GM18907 (cell line): ENCODE measurements around the gene IL19.
A peak's percentile ranks its signal among the peaks of the same experiment; 100 is the strongest.
"Not testable (repeated sequence)": the region's sequence is repeated elsewhere in the genome, so short reads cannot be mapped to it uniquely, and the experiment has no call there.

Experiments
- ATAC-seq: cut with Tn5 transposase; IDR thresholded peaks from one replicate; pipeline ENCODE4 v1.9.1; 2021; ENCODE audit warnings: mild to moderate bottlenecking, moderate library complexity; ENCODE audit not compliant: unreplicated experiment

The IL19 gene

GRCh38 chr1:206739411-206740076, 31.0 kb upstream of the IL19 start:
- peak; percentile 76 for ATAC-seq

- ATAC-seq = no peak
Measured at GRCh38 chr1:206741142-206741701, 29.4 kb upstream of the IL19 start.

GRCh38 chr1:206742719-206743383, 27.7 kb upstream of the IL19 start:
- ATAC-seq = no peak

- ATAC-seq = no peak
Measured at GRCh38 chr1:206744683-206745082, 25.9 kb upstream of the IL19 start.

- ATAC-seq = no peak
Measured at GRCh38 chr1:206745301-206745700, 25.3 kb upstream of the IL19 start.

GRCh38 chr1:206748348-206749030, 22.1 kb upstream of the IL19 start:
- ATAC-seq = no peak

GRCh38 chr1:206751891-206752290, 18.7 kb upstream of the IL19 start:
- no peak for ATAC-seq

GRCh38 chr1:206752481-206752880, 18.1 kb upstream of the IL19 start:
- no peak for ATAC-seq

GRCh38 chr1:206753141-206753540, 17.4 kb upstream of the IL19 start:
- ATAC-seq = no peak

- no peak for ATAC-seq
Measured at GRCh38 chr1:206754011-206754410, 16.6 kb upstream of the IL19 start.

GRCh38 chr1:206757524-206758266, 12.9 kb upstream of the IL19 start:
- no peak for ATAC-seq

- no peak for ATAC-seq
Measured at GRCh38 chr1:206760590-206760989, 10.0 kb upstream of the IL19 start.

- ATAC-seq = no peak
Measured at GRCh38 chr1:206761159-206761768, 9.3 kb upstream of the IL19 start.

- ATAC-seq = not testable (repeated sequence)
Measured at GRCh38 chr1:206762741-206763364, 7.7 kb upstream of the IL19 start.

GRCh38 chr1:206765771-206766170, 4.8 kb upstream of the IL19 start:
- ATAC-seq = not testable (repeated sequence)

- peak; percentile 62 for ATAC-seq
Measured at GRCh38 chr1:206766251-206766856, 4.2 kb upstream of the IL19 start.

- peak; percentile 14 for ATAC-seq
Measured at GRCh38 chr1:206768472-206769303, 1.9 kb upstream of the IL19 start.

GRCh38 chr1:206769304-206769731, 1.3 kb upstream of the IL19 start:
- peak; percentile 57 for ATAC-seq

- no peak for ATAC-seq
Measured at GRCh38 chr1:206771338-206771692, 742 bp downstream of the IL19 start.
